HepG2 (cell line): ENCODE data around the gene ANKRD35. TPM values are rescaled to one million over a fixed set of nuclear protein-coding genes. Genes with fewer than 3 reads are reported as not detected.
A peak's percentile ranks its signal among the peaks of the same experiment; 100 is the strongest.

Experiments
- EHMT2 ChIP-seq: fragments of 200-600 bp; sonication (generic); IDR thresholded peaks from 2 replicates; pipeline ENCODE4 v1.7.0; 2017; ENCODE audit warnings: antibody characterized with exemption, low read depth, low read length, borderline replicate concordance
- ETV5 ChIP-seq: IDR thresholded peaks from 2 replicates; pipeline ENCODE4 v1.6.1; 2018; ENCODE audit warnings: missing biosample characterization, missing genetic modification reagents, inconsistent platforms, borderline replicate concordance
- GFI1 ChIP-seq: sonication (generic); formaldehyde crosslinking; IDR thresholded peaks from 2 replicates; pipeline ENCODE4 v1.5.0; 2020; ENCODE audit warnings: missing genetic modification reagents, mild to moderate bottlenecking, borderline replicate concordance
- MED13 ChIP-seq: sonication (generic); formaldehyde crosslinking; IDR thresholded peaks from 2 replicates; pipeline ENCODE4 v1.5.0; 2020; ENCODE audit warnings: missing genetic modification reagents
- MIER2 ChIP-seq: IDR thresholded peaks from 2 replicates; pipeline ENCODE4 v1.6.1; 2016; ENCODE audit warnings: missing biosample characterization, missing genetic modification reagents
- MTA1 ChIP-seq: sonication (generic); formaldehyde crosslinking; IDR thresholded peaks from 2 replicates; pipeline ENCODE4 v1.4.0; 2020; ENCODE audit warnings: missing genetic modification reagents, mild to moderate bottlenecking, borderline replicate concordance
- RAD21 ChIP-seq: fragments of 450-650 bp; formaldehyde crosslinking; IDR thresholded peaks from 2 replicates; pipeline ENCODE4 v1.5.0; 2020; ENCODE audit warnings: mild to moderate bottlenecking
- RELA ChIP-seq: sonication (generic); formaldehyde crosslinking; IDR thresholded peaks from 2 replicates; pipeline ENCODE4 v1.4.0; 2020; ENCODE audit warnings: missing genetic modification reagents
- REPIN1 ChIP-seq: sonication (generic); formaldehyde crosslinking; IDR thresholded peaks from 2 replicates; pipeline ENCODE4 v1.8.0; 2022; ENCODE audit warnings: missing genetic modification reagents, low read depth, mild to moderate bottlenecking, borderline replicate concordance
- SALL2 ChIP-seq: sonication (generic); formaldehyde crosslinking; IDR thresholded peaks from 2 replicates; pipeline ENCODE4 v1.8.1; 2023; ENCODE audit warnings: mild to moderate bottlenecking, missing genetic modification reagents, inconsistent platforms
- TCF7 ChIP-seq: sonication (generic); IDR thresholded peaks from 2 replicates; pipeline ENCODE4 v1.6.1; 2016; ENCODE audit warnings: antibody characterized with exemption, low read depth
- YY1 ChIP-seq: IDR thresholded peaks from 2 replicates; pipeline ENCODE4 v1.6.1; 2011; ENCODE audit warnings: low read length, low read depth, moderate library complexity, mild to moderate bottlenecking; ENCODE audit not compliant: insufficient read depth, insufficient replicate concordance
- ZBTB4 ChIP-seq: sonication (generic); formaldehyde crosslinking; IDR thresholded peaks from 2 replicates; pipeline ENCODE4 v1.4.0; 2020; ENCODE audit warnings: missing genetic modification reagents, mild to moderate bottlenecking, borderline replicate concordance
- ZNF17 ChIP-seq: sonication (generic); formaldehyde crosslinking; IDR thresholded peaks from 2 replicates; pipeline ENCODE4 v1.5.0; 2020; ENCODE audit warnings: mild to moderate bottlenecking, missing genetic modification reagents
- ZNF263 ChIP-seq: sonication (generic); formaldehyde crosslinking; IDR thresholded peaks from 2 replicates; pipeline ENCODE4 v1.4.0; 2020; ENCODE audit warnings: missing genetic modification reagents
- ZNF605 ChIP-seq: sonication (generic); formaldehyde crosslinking; IDR thresholded peaks from 2 replicates; pipeline ENCODE4 v1.8.0; 2022; ENCODE audit warnings: mild to moderate bottlenecking, missing genetic modification reagents
- ZNF703 ChIP-seq: sonication (generic); formaldehyde crosslinking; IDR thresholded peaks from 2 replicates; pipeline ENCODE4 v1.5.1; 2020; ENCODE audit warnings: missing genetic modification reagents, mild to moderate bottlenecking, moderate library complexity, borderline replicate concordance
- ZSCAN5A ChIP-seq: sonication (generic); formaldehyde crosslinking; IDR thresholded peaks from 2 replicates; pipeline ENCODE4 v1.8.0; 2022; ENCODE audit warnings: mild to moderate bottlenecking, missing genetic modification reagents, borderline replicate concordance
- polyA plus RNA-seq, 8 experiments: library from polyadenylated mRNA; depleted of rRNA in 3 of 8; stranded (reverse) in 7 of 8; unstranded in 1 of 8; fragments of >200 nt; fragmentation: Illumina TruSeq in 4 of 8; extraction: Trizol in 4 of 8; gene quantifications; 2 replicates each; pipeline versions ENCODE4 v1.2.1 to v1.2.3, GENCODE V29; 2011 to 2016; ENCODE audit warnings: low read depth in 4 of 8, missing spikeins in 1 of 8, mixed read lengths in 1 of 8; ENCODE audit not compliant: insufficient read depth in 1 of 8
- total RNA-seq, 5 experiments: library from RNA; depleted of rRNA; stranded (reverse); fragments of >200 nt; fragmentation: Illumina TruSeq; extraction: Trizol; gene quantifications; 2 replicates each; pipeline ENCODE4 v1.2.3, GENCODE V29; 2016; ENCODE audit warnings: low read depth in 1 of 5
- TF ChIP-seq, protein P1 (sequence below): sonication (generic); formaldehyde crosslinking; IDR thresholded peaks from 2 replicates; pipeline ENCODE4 v1.4.0; 2020; ENCODE audit warnings: missing genetic modification reagents

ANKRD35 gene
- total and polyA plus RNA-seq, 2 of the 13 experiments (the other 11 are each of a cell fraction or from before 2014, with no cell fraction given), result 0.02 TPM; not detected in 1

GRCh38 chr1:145891587-145892485 is 6.2 kb upstream of the ANKRD35 start (continued):
- no peak for TF ChIP-seq ZBTB4 (CRISPR knock-in tag)
- peak; percentile 11; the same call in 1 of the 2 replicates for TF ChIP-seq MIER2
- peak; percentile 83; the same call in 1 of the 2 replicates for TF ChIP-seq REPIN1 (CRISPR knock-in tag)
- no peak for TF ChIP-seq EHMT2
- TF ChIP-seq ZNF703, result no peak
- 0 out of 2 replicates have a peak, but pooled peaks have one; percentile 52 for TF ChIP-seq ZSCAN5A
- peak; percentile 98 for TF ChIP-seq ETV5
- TF ChIP-seq ZNF605 (CRISPR knock-in tag), result no peak
- TF ChIP-seq, protein P1, sequence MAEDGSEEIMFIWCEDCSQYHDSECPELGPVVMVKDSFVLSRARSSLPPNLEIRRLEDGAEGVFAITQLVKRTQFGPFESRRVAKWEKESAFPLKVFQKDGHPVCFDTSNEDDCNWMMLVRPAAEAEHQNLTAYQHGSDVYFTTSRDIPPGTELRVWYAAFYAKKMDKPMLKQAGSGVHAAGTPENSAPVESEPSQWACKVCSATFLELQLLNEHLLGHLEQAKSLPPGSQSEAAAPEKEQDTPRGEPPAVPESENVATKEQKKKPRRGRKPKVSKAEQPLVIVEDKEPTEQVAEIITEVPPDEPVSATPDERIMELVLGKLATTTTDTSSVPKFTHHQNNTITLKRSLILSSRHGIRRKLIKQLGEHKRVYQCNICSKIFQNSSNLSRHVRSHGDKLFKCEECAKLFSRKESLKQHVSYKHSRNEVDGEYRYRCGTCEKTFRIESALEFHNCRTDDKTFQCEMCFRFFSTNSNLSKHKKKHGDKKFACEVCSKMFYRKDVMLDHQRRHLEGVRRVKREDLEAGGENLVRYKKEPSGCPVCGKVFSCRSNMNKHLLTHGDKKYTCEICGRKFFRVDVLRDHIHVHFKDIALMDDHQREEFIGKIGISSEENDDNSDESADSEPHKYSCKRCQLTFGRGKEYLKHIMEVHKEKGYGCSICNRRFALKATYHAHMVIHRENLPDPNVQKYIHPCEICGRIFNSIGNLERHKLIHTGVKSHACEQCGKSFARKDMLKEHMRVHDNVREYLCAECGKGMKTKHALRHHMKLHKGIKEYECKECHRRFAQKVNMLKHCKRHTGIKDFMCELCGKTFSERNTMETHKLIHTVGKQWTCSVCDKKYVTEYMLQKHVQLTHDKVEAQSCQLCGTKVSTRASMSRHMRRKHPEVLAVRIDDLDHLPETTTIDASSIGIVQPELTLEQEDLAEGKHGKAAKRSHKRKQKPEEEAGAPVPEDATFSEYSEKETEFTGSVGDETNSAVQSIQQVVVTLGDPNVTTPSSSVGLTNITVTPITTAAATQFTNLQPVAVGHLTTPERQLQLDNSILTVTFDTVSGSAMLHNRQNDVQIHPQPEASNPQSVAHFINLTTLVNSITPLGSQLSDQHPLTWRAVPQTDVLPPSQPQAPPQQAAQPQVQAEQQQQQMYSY, result no peak
- 0 out of 2 replicates have a peak, but pooled peaks have one; percentile 23 for TF ChIP-seq RELA (CRISPR knock-in tag)
- peak; percentile 99 for TF ChIP-seq RAD21
- TF ChIP-seq TCF7, result peak; percentile 64
- TF ChIP-seq MED13, result peak; percentile 71
- TF ChIP-seq GFI1 (CRISPR knock-in tag), result peak; percentile 70
- peak; percentile 91 for TF ChIP-seq SALL2 (CRISPR knock-in tag)
- peak; percentile 61 for TF ChIP-seq ZNF263
- TF ChIP-seq ZNF17 (CRISPR knock-in tag), result no peak
- TF ChIP-seq MTA1 (CRISPR knock-in tag), result no peak
- TF ChIP-seq YY1, result peak; percentile 76
